GM18505 (cell line): ENCODE measurements around the gene PDK2.

Experiments used
- ATAC-seq: cut with Tn5 transposase; IDR thresholded peaks from one replicate; pipeline ENCODE4 v1.9.1; 2021; ENCODE audit not compliant: unreplicated experiment
- POLR2A ChIP-seq: IDR thresholded peaks from 4 replicates; pipeline ENCODE4 v1.6.1; 2011; ENCODE audit warnings: borderline replicate concordance; ENCODE audit not compliant: insufficient read depth, insufficient read length; ENCODE audit errors: extremely low read depth

Gene PDK2

GRCh38 chr17:50114849-50115357, 19.8 kb downstream of the PDK2 start:
- no peak for ATAC-seq
- TF ChIP-seq POLR2A, result no peak

GRCh38 chr17:50115756-50116155, 20.6 kb downstream of the PDK2 start:
- TF ChIP-seq POLR2A, result no peak
- ATAC-seq, result no peak

GRCh38 chr17:50117202-50118051, 22.3 kb downstream of the PDK2 start:
- ATAC-seq, result no peak
- no peak for TF ChIP-seq POLR2A

GRCh38 chr17:50118076-50118827, 23.1 kb downstream of the PDK2 start:
- no peak for TF ChIP-seq POLR2A
- no peak for ATAC-seq

DNA sequence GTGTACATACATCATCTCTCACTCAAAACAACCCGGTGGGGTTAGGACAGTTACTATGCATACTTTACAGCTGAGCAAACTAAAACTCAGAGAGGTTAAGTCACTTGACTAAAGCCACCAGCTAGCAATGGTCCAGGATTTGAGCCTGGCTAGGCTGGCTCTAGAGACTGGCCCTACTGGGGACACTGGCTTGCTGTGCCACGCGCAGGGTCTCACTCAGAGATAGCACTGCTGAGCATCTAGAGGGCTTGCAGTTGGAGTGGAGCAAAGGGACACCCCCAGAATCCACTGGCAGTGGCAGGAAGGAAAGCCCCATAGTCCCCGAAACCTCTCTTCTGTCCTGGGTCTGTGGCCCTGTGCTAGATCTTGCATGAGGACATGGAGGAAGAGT, 23.7 kb downstream of the PDK2 start:
- no peak for TF ChIP-seq POLR2A
- ATAC-seq, result no peak

- no peak for ATAC-seq
- TF ChIP-seq POLR2A, result no peak
Observed at GRCh38 chr17:50120475-50121253, 25.5 kb downstream of the PDK2 start.

GRCh38 chr17:50122945-50123344, 27.8 kb downstream of the PDK2 start:
- no peak for ATAC-seq
- TF ChIP-seq POLR2A, result no peak

DNA sequence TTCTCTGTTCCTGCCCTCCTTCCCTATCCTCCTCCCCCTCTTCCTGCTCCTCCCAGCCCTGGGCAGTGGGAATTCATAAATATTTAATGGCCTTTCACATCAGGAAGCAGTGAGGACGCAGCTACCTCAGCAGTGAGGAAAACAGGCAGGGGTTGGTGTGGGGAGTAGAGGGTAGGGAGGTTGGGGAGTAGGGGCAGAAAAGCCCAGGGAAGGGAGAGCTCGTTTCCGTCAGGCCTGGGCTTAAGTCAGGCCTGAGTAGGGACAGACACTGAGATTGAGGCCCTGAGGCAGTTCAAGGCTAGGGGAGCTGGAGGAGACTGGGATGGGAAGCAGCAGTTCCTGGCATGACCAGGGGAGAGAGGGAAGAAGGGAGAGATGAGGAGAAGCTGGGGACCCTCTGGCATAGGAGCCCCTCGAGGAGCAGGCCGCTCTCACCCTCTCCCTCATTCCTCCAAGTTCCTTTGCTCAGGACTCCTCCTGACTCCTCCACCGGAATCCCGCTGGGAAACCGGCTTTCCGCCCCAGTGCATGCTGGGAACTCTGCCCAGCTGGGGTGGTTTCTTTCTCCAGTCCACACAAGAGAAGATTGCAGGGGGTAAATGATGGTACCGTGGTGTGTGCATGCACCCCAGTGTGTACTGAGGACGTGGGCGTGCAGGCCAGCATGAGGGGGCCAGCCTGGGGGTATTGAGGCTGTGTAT, 28.6 kb downstream of the PDK2 start:
- no peak for TF ChIP-seq POLR2A
- no peak for ATAC-seq

DNA sequence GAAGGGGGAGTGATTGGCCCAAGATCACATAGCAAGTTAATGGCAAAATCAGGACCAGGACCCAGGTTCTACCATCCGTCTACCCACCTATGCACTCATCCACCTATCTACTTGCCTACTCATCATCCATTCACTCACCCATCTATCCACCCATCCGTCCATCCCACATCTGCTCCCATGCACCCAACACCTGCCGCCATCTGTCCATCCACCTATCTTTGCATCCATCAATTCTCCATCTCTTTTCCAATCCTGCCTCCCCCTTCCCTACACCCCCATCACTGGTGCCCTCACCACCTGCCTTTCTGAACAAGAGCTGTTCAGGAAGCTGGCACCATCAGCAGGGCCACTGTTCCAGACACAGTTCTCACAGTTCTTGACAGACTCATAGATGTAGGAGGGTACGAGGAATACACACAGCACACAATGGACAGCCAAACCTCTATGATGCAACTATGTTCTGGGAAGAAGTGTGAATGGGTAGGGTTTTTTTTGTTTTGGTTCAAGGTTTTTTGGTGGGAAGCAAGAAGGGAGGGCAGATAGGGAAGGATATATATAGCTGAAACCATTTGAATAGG, 30.4 kb downstream of the PDK2 start:
- TF ChIP-seq POLR2A, result no peak
- no peak for ATAC-seq

DNA sequence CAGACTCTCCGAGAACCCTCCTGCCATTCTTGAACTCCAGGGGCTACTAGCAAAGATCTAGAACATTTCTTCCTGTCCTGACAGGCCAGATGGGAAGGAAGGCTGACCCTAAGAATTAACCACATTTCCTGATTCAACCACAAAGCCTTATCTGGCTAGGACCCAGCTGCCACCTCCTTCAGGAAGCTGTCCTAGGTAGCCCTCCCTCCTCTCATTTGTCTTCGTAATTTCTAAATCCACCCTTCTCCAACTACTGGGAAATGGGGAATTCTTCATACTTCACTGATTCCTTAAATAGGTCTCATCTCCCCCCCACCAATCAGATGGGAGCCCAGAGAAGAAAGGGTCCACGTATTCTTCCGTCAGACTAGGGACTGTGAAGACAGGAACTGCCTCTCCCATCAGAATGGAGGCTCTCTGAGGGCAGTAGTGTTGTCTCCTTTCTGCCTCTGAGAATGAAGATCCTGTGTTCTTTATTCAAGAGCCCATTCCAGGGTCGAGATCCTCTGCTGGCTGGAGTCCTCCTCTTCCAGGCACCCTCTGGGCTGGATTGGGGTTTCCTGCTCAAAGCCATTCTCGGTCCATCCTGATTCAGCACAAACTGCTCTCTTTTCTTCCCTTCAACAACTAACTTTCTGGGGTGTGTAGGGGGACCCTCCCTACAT, 32.7 kb downstream of the PDK2 start:
- ATAC-seq, result no peak

DNA sequence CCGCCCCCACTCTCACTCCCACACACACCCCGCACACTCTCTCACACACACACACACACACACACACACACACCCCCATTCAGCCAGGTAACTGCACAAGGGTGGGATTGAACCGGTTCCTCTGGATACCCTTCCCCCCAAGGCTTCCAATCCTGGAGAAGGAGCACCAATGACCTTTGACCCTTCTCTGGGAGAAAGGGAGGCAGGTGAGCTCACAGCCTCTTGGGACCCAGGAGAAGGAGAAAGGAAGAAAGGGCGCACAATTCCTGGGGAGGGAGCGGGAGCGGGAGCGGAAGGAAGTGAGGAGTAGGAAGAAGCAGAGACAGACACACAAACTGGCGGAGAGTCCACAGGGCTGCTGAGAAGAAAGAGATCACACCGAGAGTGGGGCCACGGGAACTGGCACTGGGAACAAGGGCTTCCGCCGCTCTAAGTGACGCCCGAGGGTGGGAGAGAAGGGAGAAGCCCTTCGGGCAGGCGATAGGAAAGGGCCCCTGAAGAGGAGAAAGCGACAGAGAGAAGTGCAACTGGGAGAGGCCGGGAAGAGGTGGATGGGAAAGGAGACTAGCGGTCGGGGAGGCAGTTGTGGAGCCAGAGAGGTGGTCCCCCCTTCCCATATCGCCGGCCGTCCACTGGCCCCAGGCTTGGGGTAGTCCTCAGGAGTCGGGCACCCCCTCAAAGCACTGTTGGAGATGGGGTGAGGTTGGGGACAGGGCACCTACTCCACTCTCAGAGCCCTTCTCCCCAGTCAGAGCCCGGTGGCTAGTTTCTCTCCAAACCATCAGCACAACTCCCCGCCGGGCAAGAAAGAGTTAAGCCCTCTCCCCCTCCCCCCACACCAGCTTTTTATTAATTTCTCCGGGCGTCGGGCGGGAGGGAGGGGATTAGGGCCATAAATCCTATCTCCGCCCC, 33.5 kb downstream of the PDK2 start:
- no peak for ATAC-seq
- TF ChIP-seq POLR2A, result no peak

More for the DNA sequence above, 32.7 kb downstream of the PDK2 start:
- no peak for TF ChIP-seq POLR2A
